Ishikawa (cell line): ENCODE data around the gene CLEC11A.

Source experiments
- CEBPB ChIP-seq: IDR thresholded peaks from 2 replicates; pipeline ENCODE4 v1.6.1; 2012
- CREB1 ChIP-seq: IDR thresholded peaks from 2 replicates; pipeline ENCODE4 v1.6.1; 2012; ENCODE audit warnings: low read depth
- EGR1 ChIP-seq: IDR thresholded peaks from 2 replicates; pipeline ENCODE4 v1.6.1; 2012
- EP300 ChIP-seq: IDR thresholded peaks from 2 replicates; pipeline ENCODE4 v1.6.1; 2012; ENCODE audit warnings: borderline replicate concordance
- FOXM1 ChIP-seq: IDR thresholded peaks from 2 replicates; pipeline ENCODE4 v1.6.1; 2012; ENCODE audit warnings: low read depth, borderline replicate concordance
- NFIC ChIP-seq: IDR thresholded peaks from 2 replicates; pipeline ENCODE4 v1.6.1; 2012
- RAD21 ChIP-seq: IDR thresholded peaks from 2 replicates; pipeline ENCODE4 v1.6.1; 2012; ENCODE audit warnings: low read depth
- REST ChIP-seq: IDR thresholded peaks from 2 replicates; pipeline ENCODE4 v1.6.1; 2012; ENCODE audit warnings: low read depth, mild to moderate bottlenecking
- TAF1 ChIP-seq: IDR thresholded peaks from 2 replicates; pipeline ENCODE4 v1.6.1; 2012; ENCODE audit warnings: low read depth, mild to moderate bottlenecking
- TCF12 ChIP-seq: IDR thresholded peaks from 2 replicates; pipeline ENCODE4 v1.6.1; 2012; ENCODE audit warnings: low read depth
- TEAD4 ChIP-seq: IDR thresholded peaks from 2 replicates; pipeline ENCODE4 v1.6.1; 2012
- YY1 ChIP-seq: IDR thresholded peaks from 2 replicates; pipeline ENCODE4 v1.6.1; 2012; ENCODE audit warnings: low read depth
- ZBTB7A ChIP-seq: IDR thresholded peaks from 2 replicates; pipeline ENCODE4 v1.6.1; 2012; ENCODE audit warnings: low read depth
- TF ChIP-seq, protein P1 (sequence below): IDR thresholded peaks from 2 replicates; pipeline ENCODE4 v1.6.1; 2012
- TF ChIP-seq, protein P2 (sequence below): IDR thresholded peaks from 2 replicates; pipeline ENCODE4 v1.6.1; 2012

Gene CLEC11A

DNA sequence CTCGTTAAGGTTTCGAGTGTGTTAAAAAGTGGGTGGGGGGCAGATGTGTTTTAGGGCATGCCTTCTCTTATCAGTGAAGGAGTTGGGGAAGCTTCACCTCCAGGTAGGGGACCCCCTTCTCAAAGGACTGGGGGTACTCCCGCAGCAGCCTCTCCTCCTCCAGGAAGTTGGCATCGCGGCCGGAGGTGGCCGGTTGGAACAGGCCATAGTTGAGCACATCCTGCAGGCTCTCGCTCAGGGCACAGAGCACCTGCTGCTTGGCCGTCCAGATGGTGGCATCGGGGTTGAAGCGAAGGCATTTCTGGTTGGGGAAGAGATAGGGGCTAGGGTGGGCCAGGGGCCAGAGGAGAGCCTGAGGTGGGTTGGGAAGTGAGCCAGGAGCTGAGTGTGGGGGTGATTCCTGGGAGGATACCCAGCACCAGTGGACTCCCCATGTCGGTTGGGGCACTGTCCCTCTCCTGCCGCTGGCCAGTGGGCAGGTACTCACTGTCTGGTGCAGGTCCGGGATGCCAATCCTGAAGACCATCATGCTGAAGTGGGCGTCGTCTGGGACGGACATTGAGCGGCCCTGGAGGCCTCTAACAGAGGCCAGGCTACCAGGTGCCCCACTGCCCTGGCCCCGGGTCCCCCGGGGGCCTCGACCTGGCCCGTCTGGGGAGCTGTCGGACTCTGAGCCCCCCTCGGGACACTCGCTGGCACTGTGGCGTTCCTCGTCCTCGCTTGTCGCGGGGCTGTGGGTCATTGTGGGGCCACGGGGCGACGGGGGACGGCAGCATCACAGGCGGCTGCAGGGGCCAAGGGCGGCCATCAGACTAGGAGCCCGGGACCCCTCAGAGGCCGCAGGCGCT, 6.8 kb upstream of the CLEC11A start:
- TF ChIP-seq RAD21 (no peak), EP300 (no peak), FOXM1 (no peak), NFIC (no peak), CREB1 (no peak)

- TF ChIP-seq CREB1 (no peak), EGR1 (no peak), NFIC (no peak), RAD21 (no peak), TAF1 (no peak), EP300 (no peak), REST (no peak), TCF12 (no peak), YY1 (no peak), FOXM1 (no peak), ZBTB7A (no peak), CEBPB (no peak), TEAD4 (no peak)
- TF ChIP-seq, protein P1, sequence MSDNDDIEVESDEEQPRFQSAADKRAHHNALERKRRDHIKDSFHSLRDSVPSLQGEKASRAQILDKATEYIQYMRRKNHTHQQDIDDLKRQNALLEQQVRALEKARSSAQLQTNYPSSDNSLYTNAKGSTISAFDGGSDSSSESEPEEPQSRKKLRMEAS: no peak
- TF ChIP-seq, protein P2, sequence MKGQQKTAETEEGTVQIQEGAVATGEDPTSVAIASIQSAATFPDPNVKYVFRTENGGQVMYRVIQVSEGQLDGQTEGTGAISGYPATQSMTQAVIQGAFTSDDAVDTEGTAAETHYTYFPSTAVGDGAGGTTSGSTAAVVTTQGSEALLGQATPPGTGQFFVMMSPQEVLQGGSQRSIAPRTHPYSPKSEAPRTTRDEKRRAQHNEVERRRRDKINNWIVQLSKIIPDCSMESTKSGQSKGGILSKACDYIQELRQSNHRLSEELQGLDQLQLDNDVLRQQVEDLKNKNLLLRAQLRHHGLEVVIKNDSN: no peak
These were observed 6.0 kb upstream of the CLEC11A start for GRCh38 chr19:50717026-50717723.

DNA sequence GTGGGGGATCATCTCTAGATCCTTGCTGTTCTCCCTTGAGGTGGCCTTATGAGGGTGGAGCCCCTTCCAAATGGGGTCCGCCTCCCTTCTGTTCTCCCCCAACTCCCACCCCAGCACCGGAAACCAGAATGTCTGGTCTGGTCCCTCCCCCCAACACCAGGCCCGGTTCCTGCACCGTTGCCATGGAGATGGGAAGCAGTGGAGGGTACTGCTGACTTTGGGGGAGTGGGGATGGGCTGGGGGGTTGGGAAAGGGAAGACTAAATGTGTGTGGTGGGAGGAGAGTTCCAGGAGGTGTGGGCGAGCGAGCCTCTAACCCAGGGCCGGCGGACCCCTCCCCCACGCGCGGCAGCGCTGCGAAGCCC, 5.3 kb upstream of the CLEC11A start:
- TF ChIP-seq, protein P2: no peak
- TF ChIP-seq YY1 (no peak), RAD21 (no peak), CREB1 (no peak), FOXM1 (no peak), TCF12 (no peak), NFIC (no peak), REST (no peak), TEAD4 (no peak), ZBTB7A (no peak), TAF1 (no peak), EP300 (no peak), CEBPB (no peak), EGR1 (no peak)
- TF ChIP-seq, protein P1: no peak

- TF ChIP-seq TEAD4 (no peak), TCF12 (no peak), NFIC (no peak), CEBPB (no peak)
These were observed 4.7 kb upstream of the CLEC11A start for GRCh38 chr19:50718255-50719118.

DNA sequence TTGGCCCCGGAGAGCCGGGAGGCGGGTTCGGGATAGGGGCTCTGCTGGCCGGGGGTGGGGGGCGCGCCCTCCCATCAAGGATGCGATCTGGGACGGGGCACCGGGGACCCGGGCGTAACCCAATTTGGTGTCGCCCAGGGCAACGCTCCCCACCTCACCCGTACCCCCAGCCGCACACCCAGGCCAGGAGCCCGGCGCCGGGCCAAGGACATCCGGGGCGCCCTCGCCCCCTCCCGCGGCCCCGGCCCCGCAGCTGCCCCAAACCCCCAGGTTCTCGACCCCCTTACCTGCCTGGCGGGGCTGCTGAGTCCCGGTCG, 4.1 kb upstream of the CLEC11A start:
- TF ChIP-seq YY1 (no peak), TCF12 (no peak), CREB1 (no peak), FOXM1 (no peak), EGR1 (no peak), TEAD4 (no peak)
- TF ChIP-seq, protein P2: no peak
